NCI-H526 treated with DMSO at 0.1 percent for 48 hours (cell line): ENCODE data around the gene GPR108.
A peak's percentile ranks its signal among the peaks of the same experiment; 100 is the strongest.

Experiments used
- DNase-seq: peaks from one replicate; lab custom pipeline; 2025; lab: John Stamatoyannopoulos, UW

Gene GPR108

DNA sequence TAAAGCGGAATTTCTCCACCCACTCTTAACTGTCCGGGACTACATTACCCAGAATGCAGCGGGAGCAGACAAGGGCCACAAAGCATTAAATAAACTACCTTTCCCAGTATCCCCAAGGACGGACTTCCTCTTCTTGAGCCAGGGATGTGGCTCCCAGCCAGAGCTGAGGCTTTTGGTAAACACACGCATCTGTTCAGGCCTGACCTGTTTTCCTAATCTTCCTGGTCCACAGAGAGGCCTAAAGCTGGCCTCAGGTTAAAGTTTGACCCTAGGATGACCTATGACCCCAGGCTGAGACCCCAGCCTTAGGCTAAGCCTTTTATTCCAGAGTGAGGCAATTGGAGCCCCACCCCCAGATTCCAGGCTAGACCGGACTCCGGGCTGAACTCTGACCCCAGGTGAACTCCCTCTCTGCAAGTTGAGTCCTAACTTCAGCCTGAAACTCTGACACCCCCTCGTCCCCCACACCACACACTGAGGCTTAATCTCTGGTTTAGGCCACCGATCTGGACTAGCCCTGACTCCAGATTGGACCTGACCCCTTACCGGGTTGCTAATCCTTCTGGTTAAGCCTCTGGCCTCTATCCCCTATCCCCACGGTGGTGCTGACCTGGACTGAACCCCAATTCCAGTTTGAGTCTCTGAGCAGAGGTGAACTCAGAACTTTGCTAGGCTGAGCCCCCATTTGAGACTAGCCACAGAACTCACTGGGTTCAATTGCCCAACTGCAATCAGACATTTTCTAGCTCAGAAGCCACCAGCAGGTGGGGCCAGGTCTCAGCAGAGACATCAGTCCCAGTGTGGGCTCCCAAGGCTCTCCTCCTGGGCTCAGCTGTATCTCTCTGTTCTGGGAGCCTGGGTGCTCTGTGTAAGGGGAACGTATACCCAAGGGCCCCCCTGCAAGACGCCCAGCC, 750 bp upstream of the GPR108 start:
- peak; percentile 32 for DNase-seq

- DNase-seq, result no peak
Observed at GRCh38 chr19:6736917-6737283, 480 bp downstream of the GPR108 start.

GRCh38 chr19:6736169-6736916, 1.0 kb downstream of the GPR108 start:
- peak; percentile 27 for DNase-seq

GRCh38 chr19:6735181-6735911, 2.0 kb downstream of the GPR108 start:
- DNase-seq, result no peak

DNA sequence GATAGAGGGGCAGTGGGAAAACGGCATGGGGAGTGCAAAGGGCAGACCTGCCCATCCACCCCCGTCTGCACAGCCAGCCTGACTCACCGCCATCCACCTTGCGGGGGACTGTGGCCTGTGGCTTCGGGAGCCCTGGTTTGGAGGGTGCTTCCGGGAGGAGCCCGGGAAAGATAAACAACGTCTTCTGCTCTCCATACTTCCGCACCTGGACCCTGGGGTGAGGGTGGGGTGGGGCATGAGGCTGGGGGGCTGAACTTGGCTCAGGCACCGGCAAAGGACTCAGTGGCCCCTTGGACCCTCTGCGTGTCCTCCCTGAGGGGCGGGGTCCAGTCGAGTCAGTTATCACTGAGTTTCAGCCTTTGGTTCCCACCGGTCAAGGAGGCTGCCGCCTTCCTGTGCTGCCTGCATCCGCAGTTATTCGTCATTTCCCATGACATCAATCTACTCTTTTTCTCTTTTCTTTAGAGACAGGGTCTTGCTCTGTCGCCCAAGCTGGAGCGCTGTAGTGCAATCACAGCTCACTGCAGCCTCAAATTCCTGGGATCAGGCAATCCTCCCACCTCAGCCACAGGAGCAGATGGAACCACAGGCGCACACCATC, 3.2 kb downstream of the GPR108 start:
- DNase-seq, result no peak

DNA sequence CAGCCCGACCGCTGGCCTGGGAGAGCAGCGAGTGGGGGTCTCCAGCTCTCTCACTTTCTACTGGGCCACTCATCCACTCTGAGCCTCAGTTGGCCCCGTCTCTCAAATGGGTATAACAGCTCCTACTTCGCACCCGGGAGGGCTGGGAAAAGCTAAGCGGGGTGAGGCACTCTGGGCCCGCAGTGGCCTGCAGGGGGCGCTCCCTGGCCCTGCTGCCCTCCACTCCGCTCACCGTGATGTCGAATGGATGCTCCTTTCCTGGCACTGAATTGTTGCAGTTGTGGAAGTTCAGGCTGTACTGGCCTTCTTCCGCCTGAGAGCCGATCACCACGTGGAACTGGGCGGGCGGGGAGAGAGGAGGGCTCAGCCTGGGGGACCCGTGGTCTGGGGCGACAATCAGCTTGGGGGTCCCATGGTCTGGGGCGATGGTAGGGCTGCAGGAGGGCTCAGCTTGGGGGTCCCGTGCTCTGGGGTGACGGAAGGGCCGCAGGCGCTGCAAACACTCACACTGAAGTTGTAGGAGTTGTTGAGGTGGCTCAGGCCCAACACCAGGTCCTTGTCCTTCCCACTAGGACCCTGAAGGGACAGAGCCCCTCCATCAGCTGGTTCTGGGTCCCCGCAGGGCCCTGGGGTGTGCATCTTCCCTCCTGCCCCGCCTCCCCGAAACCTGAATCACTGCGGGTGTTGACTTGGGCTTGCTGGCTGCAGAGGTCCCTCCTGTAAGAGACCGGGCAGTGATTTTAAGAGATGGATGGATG, 3.9 kb downstream of the GPR108 start:
- DNase-seq, result no peak

- no peak for DNase-seq
Observed at GRCh38 chr19:6732803-6733337, 4.5 kb downstream of the GPR108 start.

GRCh38 chr19:6731822-6732221, 5.6 kb downstream of the GPR108 start:
- DNase-seq, result no peak

DNA sequence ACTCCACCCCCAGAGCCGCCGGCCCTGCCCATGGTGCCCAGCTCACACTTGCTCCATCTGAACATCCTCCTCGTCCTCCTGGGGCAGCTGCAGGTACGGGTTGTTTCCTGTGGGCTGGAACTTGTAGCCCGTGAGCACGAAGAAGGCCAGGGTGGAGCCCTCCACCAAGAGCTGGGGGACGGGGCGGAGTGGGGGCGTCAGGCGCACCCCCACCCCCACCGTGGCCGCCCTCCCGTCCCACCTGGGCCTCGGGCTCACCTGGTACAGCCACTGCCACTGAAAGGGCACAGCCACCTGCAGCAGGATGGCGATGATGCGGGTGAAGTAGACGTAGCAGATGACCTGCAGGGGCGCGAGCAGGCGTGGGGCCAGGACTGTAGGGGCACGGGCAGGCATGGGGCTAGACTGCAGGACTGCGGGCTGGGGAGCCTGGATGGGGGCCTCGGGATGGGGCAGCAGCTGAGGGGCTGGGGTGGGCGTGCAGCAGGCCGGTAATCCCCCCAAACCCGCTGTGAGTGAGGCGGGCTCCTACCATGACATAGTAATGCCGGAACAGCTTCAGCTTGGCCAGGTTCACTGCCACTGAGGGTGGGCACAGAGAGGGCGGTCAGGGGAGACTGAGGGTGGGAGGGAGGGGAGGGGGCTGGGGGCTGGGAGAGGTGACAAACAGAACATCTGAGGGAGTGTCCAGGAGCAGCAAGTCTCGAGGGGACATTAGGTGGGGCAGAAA, 6.3 kb downstream of the GPR108 start:
- no peak for DNase-seq

DNA sequence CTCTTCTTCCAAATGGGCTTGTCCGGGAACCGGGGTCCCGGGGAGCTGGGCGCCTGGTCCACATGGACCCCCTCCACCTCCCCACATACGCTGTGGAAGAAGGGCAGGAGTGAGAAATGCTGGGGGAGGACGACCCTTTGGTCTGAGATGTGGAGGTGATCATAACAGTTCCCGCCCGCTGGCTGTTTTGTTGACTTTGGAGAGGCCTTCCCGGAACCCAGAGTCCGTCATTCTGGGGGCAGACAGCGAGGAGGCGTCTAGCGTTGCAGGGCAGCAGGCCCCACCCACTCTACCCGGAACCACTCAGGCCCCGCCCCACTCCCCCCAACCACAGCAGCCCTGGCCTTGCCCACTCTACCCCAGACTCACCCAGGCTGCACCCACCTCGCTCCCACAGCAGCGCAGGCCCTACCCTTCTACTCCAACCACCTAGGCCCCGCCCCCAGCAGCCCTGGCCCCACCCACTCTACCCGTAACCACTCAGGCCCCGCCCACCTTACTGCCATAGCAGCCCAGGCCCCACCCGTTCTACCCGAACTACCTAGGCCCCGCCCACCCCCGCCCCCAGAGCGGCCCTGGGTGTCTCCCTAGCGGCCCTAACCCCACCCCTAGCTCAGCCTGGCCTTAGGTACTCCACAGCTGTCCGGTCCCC, 7.1 kb downstream of the GPR108 start:
- no peak for DNase-seq

DNA sequence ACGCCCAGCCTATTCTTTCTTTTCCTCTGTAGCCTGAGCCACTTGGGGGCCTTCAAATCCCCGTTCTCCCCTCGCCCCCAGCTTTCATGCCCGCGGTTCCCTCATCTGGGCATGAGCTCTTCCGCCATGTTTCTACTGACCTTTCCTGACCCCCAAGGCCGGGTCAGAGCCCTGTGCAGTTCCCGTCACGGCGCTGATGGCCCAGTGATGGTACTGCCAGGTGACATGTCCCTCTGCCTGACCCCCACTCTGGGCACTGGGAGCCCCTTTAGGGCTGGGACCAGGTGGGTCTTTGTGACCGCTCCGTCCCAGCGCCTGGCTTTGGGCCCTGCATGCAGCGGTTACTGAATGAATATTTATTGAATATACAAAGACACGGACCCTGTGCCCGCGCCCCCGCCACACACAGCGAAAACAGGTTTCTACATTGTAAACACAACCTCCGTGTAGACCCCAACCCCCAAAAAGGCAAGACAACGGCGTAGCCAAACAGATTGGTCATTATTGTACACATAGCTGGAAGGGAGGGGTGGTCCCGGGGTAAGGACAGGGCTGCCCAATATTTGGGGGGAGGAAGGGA, 7.7 kb downstream of the GPR108 start:
- DNase-seq, result no peak

- DNase-seq, result no peak
Observed at GRCh38 chr19:6728346-6728745, 9.0 kb downstream of the GPR108 start.

DNA sequence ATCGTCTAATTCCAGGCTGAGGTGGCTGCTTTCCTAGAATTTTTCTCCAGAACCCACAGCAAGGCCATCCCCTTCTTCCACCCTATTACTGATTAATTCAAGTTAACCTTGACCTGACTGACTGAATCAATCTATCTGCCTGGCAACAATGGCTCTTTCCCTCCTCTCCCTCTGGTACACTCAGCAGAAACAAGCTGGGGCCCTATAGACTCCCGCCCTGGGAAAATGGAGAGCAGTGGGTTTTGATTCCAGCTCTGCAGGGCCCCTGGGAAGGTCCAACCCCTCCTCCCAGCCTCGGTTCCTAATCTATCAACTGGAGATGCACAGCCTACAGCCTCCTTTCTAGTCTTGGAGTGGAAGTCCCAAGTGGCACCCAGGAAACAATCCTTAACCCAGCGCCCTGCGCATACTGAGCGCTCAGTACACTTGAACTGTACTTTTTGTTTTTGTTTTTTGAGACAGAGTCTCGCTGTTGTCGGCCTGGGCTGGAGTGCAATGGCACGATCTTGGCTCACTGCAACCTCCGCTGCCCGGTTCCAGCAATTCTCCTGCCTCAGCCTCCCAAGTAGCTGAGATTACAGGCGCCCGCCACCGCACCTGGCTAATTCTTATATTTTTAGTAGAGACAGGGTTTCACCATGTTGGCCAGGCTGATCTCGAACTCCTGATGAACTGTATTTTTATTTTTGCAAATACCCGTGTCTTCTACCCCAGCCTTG, 11.7 kb downstream of the GPR108 start:
- no peak for DNase-seq

DNA sequence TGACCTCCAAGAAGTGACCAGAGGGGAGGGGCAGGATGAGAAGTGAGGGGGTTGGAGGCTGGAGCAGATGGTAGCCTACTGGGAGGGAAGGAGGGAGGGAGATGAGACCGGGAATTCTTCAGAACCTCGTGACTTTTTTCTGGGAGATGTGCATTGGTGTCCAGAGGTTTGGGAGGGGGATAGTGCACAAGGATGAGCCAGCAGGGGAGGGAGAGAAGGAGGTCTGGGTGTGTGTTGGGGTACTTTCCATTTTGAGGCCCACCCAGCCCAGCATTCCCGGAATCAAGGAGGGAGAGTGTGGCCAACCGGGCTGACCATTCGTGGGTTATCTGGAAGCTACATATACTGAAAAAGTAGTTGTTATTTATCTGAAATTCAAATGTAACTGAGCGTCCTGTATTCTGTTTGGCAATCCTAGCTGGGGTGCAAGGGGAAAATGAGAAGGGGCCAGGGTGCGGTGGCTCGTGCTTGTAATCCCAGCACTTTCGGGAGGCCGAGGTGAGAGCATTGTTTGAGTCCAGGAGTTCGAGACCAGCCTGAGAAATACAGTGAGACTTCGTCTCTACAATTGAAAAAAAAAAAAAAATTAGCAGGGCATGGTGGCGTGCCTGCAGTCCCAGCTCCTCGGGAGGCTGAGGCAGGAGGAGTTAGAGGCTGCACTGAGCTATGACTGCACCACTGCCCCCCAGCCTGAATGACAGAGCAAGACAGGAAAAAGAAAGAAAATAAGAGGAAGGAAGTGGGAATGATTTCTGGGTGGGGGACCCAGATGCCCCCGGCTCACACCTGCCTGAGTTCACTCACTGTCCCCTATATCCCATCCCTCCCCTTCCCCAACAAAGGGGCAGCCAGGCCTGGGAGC, 12.5 kb downstream of the GPR108 start:
- no peak for DNase-seq

- no peak for DNase-seq
Observed at GRCh38 chr19:6723738-6724137, 13.6 kb downstream of the GPR108 start.

- no peak for DNase-seq
Observed at GRCh38 chr19:6723108-6723618, 14.2 kb downstream of the GPR108 start.

DNA sequence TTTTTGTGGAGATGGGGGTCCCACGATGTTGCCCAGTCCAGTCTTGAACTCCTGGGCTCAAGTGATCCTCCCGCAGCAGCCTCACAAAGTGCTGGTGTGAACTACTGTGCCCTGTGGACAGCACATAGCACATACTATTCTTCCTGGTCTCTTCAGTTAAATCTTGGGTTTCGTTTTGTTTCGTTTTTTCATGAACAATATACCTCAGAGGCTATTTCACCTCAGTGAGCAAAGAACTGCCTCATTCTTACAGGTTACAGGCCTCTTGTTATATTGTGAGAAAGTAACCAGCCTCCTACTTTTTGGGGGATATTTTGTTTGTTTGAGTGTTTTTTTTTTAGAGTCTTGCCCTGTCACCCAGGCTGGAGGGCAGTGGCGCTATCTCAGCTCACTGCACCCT, 15.6 kb downstream of the GPR108 start:
- DNase-seq, result no peak

DNA sequence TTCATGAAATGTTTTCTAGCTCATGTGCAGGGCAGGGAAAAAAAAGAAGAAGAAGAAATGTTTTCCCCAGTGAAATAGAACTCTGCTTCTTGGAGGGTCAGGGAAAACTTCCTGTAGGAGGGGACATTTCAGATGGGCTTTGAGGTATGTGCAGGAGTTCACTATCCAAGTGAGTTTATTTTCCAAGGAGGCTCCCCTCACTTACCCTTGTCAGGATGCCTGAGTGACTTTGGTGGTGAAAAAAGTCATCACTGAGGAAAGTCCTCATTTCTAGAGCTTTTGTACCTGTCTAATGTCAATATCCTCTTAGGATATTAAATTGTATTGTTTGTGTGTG, 16.3 kb downstream of the GPR108 start:
- DNase-seq, result no peak
